ENCODE measurements around the gene TMUB1. TPM values are rescaled to one million over a fixed set of nuclear protein-coding genes. Genes with fewer than 3 reads are reported as not detected.
A peak's percentile ranks its signal among the peaks of the same experiment; 100 is the strongest.

Gene TMUB1
- total and polyA plus RNA-seq, 9 of the 15 experiments (the other 6 are each of a cell fraction or from before 2014, with no cell fraction given) = 0.14 to 241 (median 74.1) TPM

- TF ChIP-seq MYC (IDR thresholded peaks at IDR 0.05; ENCODE audit: low read depth, low read length) (no peak), MYC (CRISPR knock-in tag; IDR thresholded peaks at IDR 0.05; ENCODE audit: borderline replicate concordance, low read depth) (peak; percentile 75), IRF2 (CRISPR knock-in tag; IDR thresholded peaks at IDR 0.05) (no peak), CCAR2 (IDR thresholded peaks at IDR 0.05; ENCODE audit: low read depth, low read length) (no peak), BMI1 (IDR thresholded peaks at IDR 0.05; ENCODE audit: low read length) (no peak), ZNF436 (CRISPR knock-in tag; IDR thresholded peaks at IDR 0.05) (no peak), RNF2 (IDR thresholded peaks at IDR 0.05) (no peak), ZNF76 (CRISPR knock-in tag; IDR thresholded peaks at IDR 0.05; ENCODE audit: borderline replicate concordance) (0 out of 2 replicates have a peak, but pooled peaks have one; percentile 7), IRF1 (CRISPR knock-in tag; IDR thresholded peaks at IDR 0.05; ENCODE audit: borderline replicate concordance) (no peak), GATAD2B (IDR thresholded peaks at IDR 0.05; ENCODE audit: borderline replicate concordance) (no peak), CBX5 (IDR thresholded peaks at IDR 0.05; ENCODE audit: borderline replicate concordance, low read depth) (no peak), KLF1 (tag; IDR thresholded peaks at IDR 0.05) (no peak), TARDBP (IDR thresholded peaks at IDR 0.05) (no peak), NKRF (IDR thresholded peaks at IDR 0.05; ENCODE audit: borderline replicate concordance) (peak; percentile 81), ZNF79 (CRISPR knock-in tag; IDR thresholded peaks at IDR 0.05; ENCODE audit: low read depth) (no peak), ELF4 (CRISPR knock-in tag; IDR thresholded peaks at IDR 0.05) (peak; percentile 41; the same call in 1 of the 2 replicates), NFATC3 (IDR thresholded peaks at IDR 0.05) (no peak), ZNF282 (CRISPR knock-in tag; IDR thresholded peaks at IDR 0.05) (no peak)
- TF ChIP-seq, protein P1, sequence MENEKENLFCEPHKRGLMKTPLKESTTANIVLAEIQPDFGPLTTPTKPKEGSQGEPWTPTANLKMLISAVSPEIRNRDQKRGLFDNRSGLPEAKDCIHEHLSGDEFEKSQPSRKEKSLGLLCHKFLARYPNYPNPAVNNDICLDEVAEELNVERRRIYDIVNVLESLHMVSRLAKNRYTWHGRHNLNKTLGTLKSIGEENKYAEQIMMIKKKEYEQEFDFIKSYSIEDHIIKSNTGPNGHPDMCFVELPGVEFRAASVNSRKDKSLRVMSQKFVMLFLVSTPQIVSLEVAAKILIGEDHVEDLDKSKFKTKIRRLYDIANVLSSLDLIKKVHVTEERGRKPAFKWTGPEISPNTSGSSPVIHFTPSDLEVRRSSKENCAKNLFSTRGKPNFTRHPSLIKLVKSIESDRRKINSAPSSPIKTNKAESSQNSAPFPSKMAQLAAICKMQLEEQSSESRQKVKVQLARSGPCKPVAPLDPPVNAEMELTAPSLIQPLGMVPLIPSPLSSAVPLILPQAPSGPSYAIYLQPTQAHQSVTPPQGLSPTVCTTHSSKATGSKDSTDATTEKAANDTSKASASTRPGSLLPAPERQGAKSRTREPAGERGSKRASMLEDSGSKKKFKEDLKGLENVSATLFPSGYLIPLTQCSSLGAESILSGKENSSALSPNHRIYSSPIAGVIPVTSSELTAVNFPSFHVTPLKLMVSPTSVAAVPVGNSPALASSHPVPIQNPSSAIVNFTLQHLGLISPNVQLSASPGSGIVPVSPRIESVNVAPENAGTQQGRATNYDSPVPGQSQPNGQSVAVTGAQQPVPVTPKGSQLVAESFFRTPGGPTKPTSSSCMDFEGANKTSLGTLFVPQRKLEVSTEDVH (IDR thresholded peaks at IDR 0.05; ENCODE audit: low read depth, partially characterized antibody) = no peak
- TF ChIP-seq, protein P2, sequence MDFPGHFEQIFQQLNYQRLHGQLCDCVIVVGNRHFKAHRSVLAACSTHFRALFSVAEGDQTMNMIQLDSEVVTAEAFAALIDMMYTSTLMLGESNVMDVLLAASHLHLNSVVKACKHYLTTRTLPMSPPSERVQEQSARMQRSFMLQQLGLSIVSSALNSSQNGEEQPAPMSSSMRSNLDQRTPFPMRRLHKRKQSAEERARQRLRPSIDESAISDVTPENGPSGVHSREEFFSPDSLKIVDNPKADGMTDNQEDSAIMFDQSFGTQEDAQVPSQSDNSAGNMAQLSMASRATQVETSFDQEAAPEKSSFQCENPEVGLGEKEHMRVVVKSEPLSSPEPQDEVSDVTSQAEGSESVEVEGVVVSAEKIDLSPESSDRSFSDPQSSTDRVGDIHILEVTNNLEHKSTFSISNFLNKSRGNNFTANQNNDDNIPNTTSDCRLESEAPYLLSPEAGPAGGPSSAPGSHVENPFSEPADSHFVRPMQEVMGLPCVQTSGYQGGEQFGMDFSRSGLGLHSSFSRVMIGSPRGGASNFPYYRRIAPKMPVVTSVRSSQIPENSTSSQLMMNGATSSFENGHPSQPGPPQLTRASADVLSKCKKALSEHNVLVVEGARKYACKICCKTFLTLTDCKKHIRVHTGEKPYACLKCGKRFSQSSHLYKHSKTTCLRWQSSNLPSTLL (IDR thresholded peaks at IDR 0.05) = no peak
Observed at GRCh38 chr7:151082141-151083070, 887 bp downstream of the TMUB1 start (continued).

Data from K562 (cell line).